GM12878 (cell line): ENCODE results near the gene CRIM1. TPM values are rescaled to one million over a fixed set of nuclear protein-coding genes. Genes with fewer than 3 reads are reported as not detected.

ENCODE experiments used
- ATAC-seq: fragments of 200-7000 bp; cut with Tn5 transposase; 3 replicates; pipeline ENCODE4 v1.9.1; 2020; ENCODE audit warnings: mild to moderate bottlenecking, moderate library complexity
- BruUV-seq: library from RNA; stranded (reverse); fragments of 400-500 nt; replicated peaks from 2 replicates; lab custom pipeline; 2021; lab: Mats Ljungman, UMichigan
- CTCF ChIA-PET: fragments of 300-600 bp; sonication (Branson Sonifier 250); formaldehyde crosslinking; extraction: SDS; loops from one replicate; lab custom pipeline; 2021; ENCODE audit warnings: inconsistent platforms; lab: Yijun Ruan, JAX
- POLR2A ChIA-PET: fragments of 350-600 bp; formaldehyde crosslinking; extraction: SDS; loops from one replicate; lab custom pipeline; 2021; ENCODE audit warnings: inconsistent platforms; lab: Charles Lee
- RAD21 ChIA-PET: fragments of 300-600 bp; sonication (Branson Sonifier 250); formaldehyde crosslinking; loops from one replicate; lab custom pipeline; 2023; ENCODE audit warnings: antibody characterized with exemption; ENCODE audit not compliant: unreplicated experiment; lab: Charles Lee
- SMC1A ChIA-PET: fragments of 300-600 bp; sonication (Branson Sonifier 250); formaldehyde crosslinking; loops from one replicate; lab custom pipeline; 2023; ENCODE audit not compliant: unreplicated experiment, uncharacterized antibody; lab: Charles Lee
- DNase-seq: peaks from one replicate; pipeline ENCODE4 v3.0.0-alpha.2; 2011; ENCODE audit warnings: low read depth, low spot score
- FAIRE-seq: peaks from 3 replicates; lab custom pipeline; 2011; peaks lifted over from hg19 to GRCh38; lab: Jason Lieb, UNC
- H2AFZ ChIP-seq: 2 replicates; pipeline ENCODE4 v1.6.0; 2011; ENCODE audit warnings: low read depth, low read length, control low read depth; ENCODE audit not compliant: control insufficient read depth
- H3K27ac ChIP-seq: 2 replicates; pipeline ENCODE4 v1.5.1; 2011; ENCODE audit warnings: control low read depth; ENCODE audit not compliant: control insufficient read depth, insufficient read depth
- H3K27me3 ChIP-seq, 2 experiments: replicated peaks in 1 of 2; 2 replicates each; pipeline versions ENCODE4 v1.6.0 to v1.6.1; 2011; ENCODE audit warnings: low read length in 1 of 2; ENCODE audit not compliant: control insufficient read depth in 2 of 2, insufficient read depth in 2 of 2
- H3K36me3 ChIP-seq, 2 experiments: 2 replicates each; pipeline ENCODE4 v1.5.1; 2011; ENCODE audit warnings: low read length in 1 of 2; ENCODE audit not compliant: control insufficient read depth in 2 of 2, insufficient read depth in 2 of 2
- H3K4me1 ChIP-seq: 2 replicates; pipeline ENCODE4 v1.6.1; 2011; ENCODE audit warnings: mild to moderate bottlenecking, low read length, moderate library complexity, mixed read lengths; ENCODE audit not compliant: control insufficient read depth, insufficient read depth
- H3K4me2 ChIP-seq: 2 replicates; pipeline ENCODE4 v1.6.0; 2011; ENCODE audit warnings: control low read depth; ENCODE audit not compliant: control insufficient read depth, insufficient read depth
- H3K4me3 ChIP-seq: fragments of 200-600 bp; sonication (generic); 2 replicates; pipeline ENCODE4 v1.5.1; 2016
- H3K79me2 ChIP-seq: 2 replicates; pipeline ENCODE4 v1.6.0; 2011; ENCODE audit warnings: low read length; ENCODE audit not compliant: control insufficient read depth, insufficient read depth
- H3K9ac ChIP-seq: 2 replicates; pipeline ENCODE4 v1.8.0; 2011; ENCODE audit warnings: low read length, control low read depth, mixed read lengths; ENCODE audit not compliant: control insufficient read depth, insufficient read depth
- H3K9me3 ChIP-seq: replicated peaks from 3 replicates; pipeline ENCODE4 v1.5.1; 2011; ENCODE audit warnings: mild to moderate bottlenecking, low read length; ENCODE audit not compliant: control insufficient read depth, insufficient read depth
- H4K20me1 ChIP-seq: 2 replicates; pipeline ENCODE4 v1.6.0; 2011; ENCODE audit not compliant: control insufficient read depth, insufficient read depth
- BACH1 ChIP-seq: fragments of 450-650 bp; IDR thresholded peaks from 2 replicates; pipeline ENCODE4 v1.6.1; 2017; ENCODE audit warnings: mild to moderate bottlenecking, borderline replicate concordance
- BHLHE40 ChIP-seq, 2 experiments: fragments of 450-650 bp in 1 of 2; IDR thresholded peaks; 2 replicates each; pipeline ENCODE4 v1.6.1; 2011 to 2017; ENCODE audit warnings: low read depth in 2 of 2, borderline replicate concordance in 1 of 2, improper control_type of control experiment in 1 of 2, low read length in 1 of 2, mild to moderate bottlenecking in 1 of 2
- CBX3 ChIP-seq: fragments of 200-600 bp; sonication (generic); IDR thresholded peaks from 2 replicates; pipeline ENCODE4 v1.6.1; 2016; ENCODE audit warnings: low read depth, borderline replicate concordance
- CHD2 ChIP-seq: IDR thresholded peaks from 2 replicates; pipeline ENCODE4 v1.6.1; 2011; ENCODE audit warnings: low read depth, low read length, improper control_type of control experiment, borderline replicate concordance
- CREB1 ChIP-seq: IDR thresholded peaks from 2 replicates; pipeline ENCODE4 v1.6.1; 2012; ENCODE audit warnings: low read depth, mild to moderate bottlenecking, inconsistent platforms
- EED ChIP-seq: sonication (generic); IDR thresholded peaks from 2 replicates; pipeline ENCODE4 v1.6.1; 2016; ENCODE audit warnings: antibody characterized with exemption, low read depth
- ETV6 ChIP-seq, 2 experiments: fragments of 450-650 bp in 1 of 2; IDR thresholded peaks in 1 of 2; conservative IDR thresholded peaks in 1 of 2; 2 replicates each; pipeline ENCODE4 v1.6.1; 2014; ENCODE audit warnings: antibody characterized with exemption in 1 of 2, borderline replicate concordance in 1 of 2, low read depth in 1 of 2, mild to moderate bottlenecking in 1 of 2, moderate library complexity in 1 of 2
- FOS ChIP-seq: IDR thresholded peaks from 3 replicates; pipeline ENCODE4 v1.6.1; 2011; ENCODE audit warnings: borderline replicate concordance; ENCODE audit not compliant: insufficient read length; ENCODE audit errors: extremely low read depth
- MTA2 ChIP-seq: fragments of 450-650 bp; IDR thresholded peaks from 2 replicates; pipeline ENCODE4 v1.6.1; 2016; ENCODE audit warnings: low read depth, mild to moderate bottlenecking, moderate library complexity
- PAX8 ChIP-seq: fragments of 450-650 bp; IDR thresholded peaks from 2 replicates; pipeline ENCODE4 v1.6.1; 2017; ENCODE audit warnings: mild to moderate bottlenecking, moderate library complexity
- PML ChIP-seq: IDR thresholded peaks from 2 replicates; pipeline ENCODE4 v1.6.1; 2012; ENCODE audit warnings: low read length, inconsistent platforms
- POU2F2 ChIP-seq: IDR thresholded peaks from 3 replicates; pipeline ENCODE4 v1.6.1; 2011; ENCODE audit warnings: low read depth, mild to moderate bottlenecking, low read length, borderline replicate concordance
- SPI1 ChIP-seq: IDR thresholded peaks from 2 replicates; pipeline ENCODE4 v1.6.1; 2011; ENCODE audit warnings: low read depth, mild to moderate bottlenecking, low read length, moderate library complexity, borderline replicate concordance; ENCODE audit not compliant: insufficient read depth
- TARDBP ChIP-seq: IDR thresholded peaks from 2 replicates; pipeline ENCODE4 v1.6.1; 2016; ENCODE audit warnings: borderline replicate concordance
- YY1 ChIP-seq: IDR thresholded peaks from 2 replicates; pipeline ENCODE4 v1.6.1; 2011; ENCODE audit warnings: low read depth, mild to moderate bottlenecking, low read length
- WGBS: methylation state at CpG from one replicate; pipeline ENCODE4 v1.1.6; 2016; ENCODE audit warnings: low lambda C conversion rate; ENCODE audit not compliant: insufficient replicate concordance, insufficient coverage; ENCODE audit errors: missing lambda C conversion rate; 5-methylcytosine and 5-hydroxymethylcytosine counted together
- in situ Hi-C: fragments of 300-500 bp; cut with MboI; formaldehyde crosslinking; loops from 9 replicates; pipeline ENCODE4 v1.14.3; 2018; ENCODE audit warnings: mixed read lengths
- intact Hi-C: fragments of 100-400 bp; cut with micrococcal nuclease; formaldehyde crosslinking; loops from one replicate; pipeline ENCODE4 v1.14.2; 2022; ENCODE audit not compliant: unreplicated experiment
- polyA plus RNA-seq, 11 experiments: library from polyadenylated mRNA; depleted of rRNA in 4 of 11; unstranded in 6 of 11; stranded (reverse) in 5 of 11; fragments of >200 nt; fragmentation: Nextera tagmentation in 4 of 11; fragmentation: Illumina TruSeq in 1 of 11; extraction: Ambion mirVana in 4 of 11; extraction: Trizol in 1 of 11; gene quantifications; 1 replicate in 1 of 11; 2 replicates in 10 of 11; pipeline versions ENCODE4 v1.2.1 to v1.2.3, GENCODE V29; 2011 to 2016; ENCODE audit warnings: inconsistent platforms in 2 of 11, missing spikeins in 2 of 11, low read depth in 1 of 11
- total RNA-seq, 4 experiments: library from RNA; depleted of rRNA in 3 of 4; stranded (reverse); fragments of >200 nt in 3 of 4; fragmentation: Illumina TruSeq in 1 of 4; extraction: Trizol in 1 of 4; gene quantifications; 2 replicates each; pipeline versions ENCODE4 v1.2.1 to v1.2.3, GENCODE V29; 2013 to 2021
- TF ChIP-seq, protein P1 (sequence below): IDR thresholded peaks from 2 replicates; pipeline ENCODE4 v1.6.1; 2011; ENCODE audit warnings: borderline replicate concordance, low read depth, mild to moderate bottlenecking, moderate library complexity, low read length; ENCODE audit not compliant: insufficient read depth, poor library complexity, severe bottlenecking
- TF ChIP-seq, protein P2 (sequence below): fragments of 150-350 bp; IDR thresholded peaks from 2 replicates; pipeline ENCODE4 v1.6.1; 2014; ENCODE audit warnings: mild to moderate bottlenecking, low read depth, low read length
- TF ChIP-seq, protein P3 (sequence below): fragments of 450-650 bp; IDR thresholded peaks from 2 replicates; pipeline ENCODE4 v1.6.1; 2017; ENCODE audit warnings: mild to moderate bottlenecking
- TF ChIP-seq, protein P4 (sequence below): fragments of 450-650 bp; IDR thresholded peaks from 2 replicates; pipeline ENCODE4 v1.6.1; 2016; ENCODE audit warnings: mild to moderate bottlenecking

Gene CRIM1
- total and polyA plus RNA-seq, 10 of the 15 experiments (the other 5 are each of a cell fraction or from before 2014, with no cell fraction given): 0.42 to 7.4 (median 3.1) TPM

DNA sequence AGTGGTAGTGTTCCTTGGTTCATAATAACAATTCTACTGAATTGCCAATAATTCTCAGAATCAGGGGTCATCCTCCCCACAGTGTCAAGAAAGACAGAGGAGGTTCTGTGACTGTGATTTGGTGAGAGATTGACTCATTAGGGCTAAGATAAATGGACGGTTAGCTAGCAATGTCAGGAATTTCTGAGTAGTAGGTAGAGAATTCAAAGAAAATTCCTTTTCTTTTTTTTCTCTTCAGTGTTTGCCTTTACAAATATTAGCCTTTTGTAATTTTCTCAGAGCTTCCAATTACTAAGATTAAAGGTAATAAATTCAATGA lies 16.8 kb upstream of the CRIM1 start:
- intact Hi-C loops (loop anchor here (10.0 kb wide), 1 partner anchor 464 kb away; no protein-coding TSS in a partner anchor), in situ Hi-C loops (no loop called here)
- ChIA-PET CTCF (interaction anchor here (2.7 kb wide), 1 partner anchor 14 kb away, joined by 9 read pairs; no protein-coding TSS in a partner anchor), RAD21 (interaction anchor here (1.3 kb wide), 1 partner anchor 8 kb away, joined by 4 read pairs; no protein-coding TSS in a partner anchor), POLR2A (no interaction called here), SMC1A (interaction anchor here (0.7 kb wide), 1 partner anchor 296 kb away, joined by 3 read pairs; no protein-coding TSS in a partner anchor)
- Histone ChIP-seq H3K36me3 (no peaks in the 10 kb centered on the region), H3K9me3 (no peaks in the 10 kb centered on the region), H3K79me2 (no peaks in the 10 kb centered on the region), H3K4me1 (no peaks in the 10 kb centered on the region), H3K27me3 (no peaks in the 10 kb centered on the region; a peak in 1 of 4 replicates), H2AFZ (no peak overlapping the region), H3K4me2 (no peak overlapping the region), H3K9ac (no peak overlapping the region), H3K27ac (no peak overlapping the region), H4K20me1 (no peaks in the 10 kb centered on the region), H3K4me3 (no peak overlapping the region)
- no peak for FAIRE-seq
- ATAC-seq: no peak
- no peak for TF ChIP-seq ETV6 (conservative IDR thresholded peaks at IDR 0.05 in 1 of 2, IDR thresholded peaks at IDR 0.05 in 1 of 2; ENCODE audit: borderline replicate concordance in 1 of 2, low read depth in 1 of 2)
- TF ChIP-seq YY1: no peak
- TF ChIP-seq PAX8: no peak
- TF ChIP-seq CHD2: no peak
- no peak for TF ChIP-seq FOS
- TF ChIP-seq, protein P1, sequence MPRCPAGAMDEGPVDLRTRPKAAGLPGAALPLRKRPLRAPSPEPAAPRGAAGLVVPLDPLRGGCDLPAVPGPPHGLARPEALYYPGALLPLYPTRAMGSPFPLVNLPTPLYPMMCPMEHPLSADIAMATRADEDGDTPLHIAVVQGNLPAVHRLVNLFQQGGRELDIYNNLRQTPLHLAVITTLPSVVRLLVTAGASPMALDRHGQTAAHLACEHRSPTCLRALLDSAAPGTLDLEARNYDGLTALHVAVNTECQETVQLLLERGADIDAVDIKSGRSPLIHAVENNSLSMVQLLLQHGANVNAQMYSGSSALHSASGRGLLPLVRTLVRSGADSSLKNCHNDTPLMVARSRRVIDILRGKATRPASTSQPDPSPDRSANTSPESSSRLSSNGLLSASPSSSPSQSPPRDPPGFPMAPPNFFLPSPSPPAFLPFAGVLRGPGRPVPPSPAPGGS: no peak
- TF ChIP-seq MTA2: no peak
- no peak for TF ChIP-seq POU2F2
- no peak for TF ChIP-seq CREB1
- no peak for TF ChIP-seq CBX3
- TF ChIP-seq PML: no peak
- TF ChIP-seq EED: no peak
- TF ChIP-seq, protein P2, sequence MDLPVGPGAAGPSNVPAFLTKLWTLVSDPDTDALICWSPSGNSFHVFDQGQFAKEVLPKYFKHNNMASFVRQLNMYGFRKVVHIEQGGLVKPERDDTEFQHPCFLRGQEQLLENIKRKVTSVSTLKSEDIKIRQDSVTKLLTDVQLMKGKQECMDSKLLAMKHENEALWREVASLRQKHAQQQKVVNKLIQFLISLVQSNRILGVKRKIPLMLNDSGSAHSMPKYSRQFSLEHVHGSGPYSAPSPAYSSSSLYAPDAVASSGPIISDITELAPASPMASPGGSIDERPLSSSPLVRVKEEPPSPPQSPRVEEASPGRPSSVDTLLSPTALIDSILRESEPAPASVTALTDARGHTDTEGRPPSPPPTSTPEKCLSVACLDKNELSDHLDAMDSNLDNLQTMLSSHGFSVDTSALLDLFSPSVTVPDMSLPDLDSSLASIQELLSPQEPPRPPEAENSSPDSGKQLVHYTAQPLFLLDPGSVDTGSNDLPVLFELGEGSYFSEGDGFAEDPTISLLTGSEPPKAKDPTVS: no peak
- TF ChIP-seq, protein P3, sequence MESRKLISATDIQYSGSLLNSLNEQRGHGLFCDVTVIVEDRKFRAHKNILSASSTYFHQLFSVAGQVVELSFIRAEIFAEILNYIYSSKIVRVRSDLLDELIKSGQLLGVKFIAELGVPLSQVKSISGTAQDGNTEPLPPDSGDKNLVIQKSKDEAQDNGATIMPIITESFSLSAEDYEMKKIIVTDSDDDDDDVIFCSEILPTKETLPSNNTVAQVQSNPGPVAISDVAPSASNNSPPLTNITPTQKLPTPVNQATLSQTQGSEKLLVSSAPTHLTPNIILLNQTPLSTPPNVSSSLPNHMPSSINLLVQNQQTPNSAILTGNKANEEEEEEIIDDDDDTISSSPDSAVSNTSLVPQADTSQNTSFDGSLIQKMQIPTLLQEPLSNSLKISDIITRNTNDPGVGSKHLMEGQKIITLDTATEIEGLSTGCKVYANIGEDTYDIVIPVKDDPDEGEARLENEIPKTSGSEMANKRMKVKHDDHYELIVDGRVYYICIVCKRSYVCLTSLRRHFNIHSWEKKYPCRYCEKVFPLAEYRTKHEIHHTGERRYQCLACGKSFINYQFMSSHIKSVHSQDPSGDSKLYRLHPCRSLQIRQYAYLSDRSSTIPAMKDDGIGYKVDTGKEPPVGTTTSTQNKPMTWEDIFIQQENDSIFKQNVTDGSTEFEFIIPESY: no peak
- TF ChIP-seq BACH1: no peak
- no peak for TF ChIP-seq BHLHE40 (IDR thresholded peaks at IDR 0.05; ENCODE audit: borderline replicate concordance in 1 of 2, low read depth in 2 of 2, low read length in 1 of 2)
- TF ChIP-seq, protein P4, sequence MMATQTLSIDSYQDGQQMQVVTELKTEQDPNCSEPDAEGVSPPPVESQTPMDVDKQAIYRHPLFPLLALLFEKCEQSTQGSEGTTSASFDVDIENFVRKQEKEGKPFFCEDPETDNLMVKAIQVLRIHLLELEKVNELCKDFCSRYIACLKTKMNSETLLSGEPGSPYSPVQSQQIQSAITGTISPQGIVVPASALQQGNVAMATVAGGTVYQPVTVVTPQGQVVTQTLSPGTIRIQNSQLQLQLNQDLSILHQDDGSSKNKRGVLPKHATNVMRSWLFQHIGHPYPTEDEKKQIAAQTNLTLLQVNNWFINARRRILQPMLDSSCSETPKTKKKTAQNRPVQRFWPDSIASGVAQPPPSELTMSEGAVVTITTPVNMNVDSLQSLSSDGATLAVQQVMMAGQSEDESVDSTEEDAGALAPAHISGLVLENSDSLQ: no peak
- TF ChIP-seq SPI1: no peak
- TF ChIP-seq TARDBP: no peak
- DNase-seq: no peak
- no TSS peak for BruUV-seq
- WGBS: 32% methylated on average over 1 of the region's 1 CpG
